ENCODE data around the gene FOXI1. TPM values are rescaled to one million over a fixed set of nuclear protein-coding genes. Genes with fewer than 3 reads are reported as not detected.

The FOXI1 gene
- not detected in 2 replicates for polyA plus RNA-seq (2014; cell fraction: cytosol; rRNA removed)
- not detected in 2 replicates for polyA plus RNA-seq (2014; cell fraction: nucleus; rRNA removed)

GRCh38 chr5:170105642-170106611 is at the start of gene FOXI1:
FOXI1 (plus strand) TSS chr5:170105897; CDS start chr5:170105958, 61 bp downstream.
- DNase-seq (ENCODE audit: low spot score) = no peak

GRCh38 chr5:170056561-170057267 is 49.0 kb upstream of the FOXI1 start:
- DNase-seq (ENCODE audit: low spot score) = no peak

GRCh38 chr5:170057311-170057710 is 48.4 kb upstream of the FOXI1 start:
- DNase-seq (ENCODE audit: low spot score) = no peak

GRCh38 chr5:170059221-170059620 is 46.5 kb upstream of the FOXI1 start:
- no peak for DNase-seq (ENCODE audit: low spot score)

- DNase-seq (ENCODE audit: low spot score) = peak; percentile 52
Observed at GRCh38 chr5:170067152-170067551, 38.5 kb upstream of the FOXI1 start.

- DNase-seq (ENCODE audit: low spot score) = no peak
Observed at GRCh38 chr5:170067574-170068170, 38.0 kb upstream of the FOXI1 start.

- no peak for DNase-seq (ENCODE audit: low spot score)
Observed at GRCh38 chr5:170069512-170069911, 36.2 kb upstream of the FOXI1 start.

- DNase-seq (ENCODE audit: low spot score) = peak; percentile 78
Observed at GRCh38 chr5:170070556-170071412, 34.9 kb upstream of the FOXI1 start.

- DNase-seq (ENCODE audit: low spot score) = no peak
Observed at GRCh38 chr5:170071748-170072147, 33.9 kb upstream of the FOXI1 start.

GRCh38 chr5:170075696-170076095 is 30.0 kb upstream of the FOXI1 start:
- DNase-seq (ENCODE audit: low spot score) = no peak

GRCh38 chr5:170076211-170076610 is 29.5 kb upstream of the FOXI1 start:
- no peak for DNase-seq (ENCODE audit: low spot score)

GRCh38 chr5:170076739-170077138 is 29.0 kb upstream of the FOXI1 start:
- DNase-seq (ENCODE audit: low spot score) = no peak

- no peak for DNase-seq (ENCODE audit: low spot score)
Observed at GRCh38 chr5:170077526-170077925, 28.2 kb upstream of the FOXI1 start.

GRCh38 chr5:170078458-170078857 is 27.2 kb upstream of the FOXI1 start:
- no peak for DNase-seq (ENCODE audit: low spot score)

- no peak for DNase-seq (ENCODE audit: low spot score)
Observed at GRCh38 chr5:170078931-170079330, 26.8 kb upstream of the FOXI1 start.

- DNase-seq (ENCODE audit: low spot score) = no peak
Observed at GRCh38 chr5:170080217-170080616, 25.5 kb upstream of the FOXI1 start.

- DNase-seq (ENCODE audit: low spot score) = no peak
Observed at GRCh38 chr5:170080786-170081445, 24.8 kb upstream of the FOXI1 start.

- DNase-seq (ENCODE audit: low spot score) = no peak
Observed at GRCh38 chr5:170081616-170082015, 24.1 kb upstream of the FOXI1 start.

GRCh38 chr5:170082701-170083100 is 23.0 kb upstream of the FOXI1 start:
- DNase-seq (ENCODE audit: low spot score) = no peak

GRCh38 chr5:170087168-170087817 is 18.4 kb upstream of the FOXI1 start:
- DNase-seq (ENCODE audit: low spot score) = no peak

All from SK-N-DZ (cell line).